Measurements from ENCODE around the gene LYZ. TPM values are rescaled to one million over a fixed set of nuclear protein-coding genes. Genes with fewer than 3 reads are reported as not detected.

Gene LYZ
- total RNA-seq, 4 donors from 2014 or later, result 2.5 to 18.7 (median 6.1) TPM

GRCh38 chr12:69342421-69342820, 5.8 kb upstream of the LYZ start:
- no peak for DNase-seq (ENCODE audit: low spot score in 2 of 2)
- TF ChIP-seq POLR2AphosphoS5 (IDR thresholded peaks at IDR 0.05), result no peak
- TF ChIP-seq EP300 (IDR thresholded peaks at IDR 0.05), result no peak
- TF ChIP-seq, protein P1, sequence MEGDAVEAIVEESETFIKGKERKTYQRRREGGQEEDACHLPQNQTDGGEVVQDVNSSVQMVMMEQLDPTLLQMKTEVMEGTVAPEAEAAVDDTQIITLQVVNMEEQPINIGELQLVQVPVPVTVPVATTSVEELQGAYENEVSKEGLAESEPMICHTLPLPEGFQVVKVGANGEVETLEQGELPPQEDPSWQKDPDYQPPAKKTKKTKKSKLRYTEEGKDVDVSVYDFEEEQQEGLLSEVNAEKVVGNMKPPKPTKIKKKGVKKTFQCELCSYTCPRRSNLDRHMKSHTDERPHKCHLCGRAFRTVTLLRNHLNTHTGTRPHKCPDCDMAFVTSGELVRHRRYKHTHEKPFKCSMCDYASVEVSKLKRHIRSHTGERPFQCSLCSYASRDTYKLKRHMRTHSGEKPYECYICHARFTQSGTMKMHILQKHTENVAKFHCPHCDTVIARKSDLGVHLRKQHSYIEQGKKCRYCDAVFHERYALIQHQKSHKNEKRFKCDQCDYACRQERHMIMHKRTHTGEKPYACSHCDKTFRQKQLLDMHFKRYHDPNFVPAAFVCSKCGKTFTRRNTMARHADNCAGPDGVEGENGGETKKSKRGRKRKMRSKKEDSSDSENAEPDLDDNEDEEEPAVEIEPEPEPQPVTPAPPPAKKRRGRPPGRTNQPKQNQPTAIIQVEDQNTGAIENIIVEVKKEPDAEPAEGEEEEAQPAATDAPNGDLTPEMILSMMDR (IDR thresholded peaks at IDR 0.05), result no peak
- no peak for TF ChIP-seq POLR2A (IDR thresholded peaks at IDR 0.05)
- no peaks in the 10 kb centered on the region for H3K27me3 ChIP-seq
- no peak overlapping the region for H3K27ac ChIP-seq
- 85% methylated on average over 1 of the region's 2 CpGs for WGBS
- no peaks in the 10 kb centered on the region for H3K4me1 ChIP-seq
- no peaks in the 10 kb centered on the region for H3K36me3 ChIP-seq
- H3K4me3 ChIP-seq, result no peak overlapping the region
- no peaks in the 10 kb centered on the region for H3K9me3 ChIP-seq

GRCh38 chr12:69343357-69343756, 4.8 kb upstream of the LYZ start:
- Histone ChIP-seq H3K27ac (no peak overlapping the region), H3K4me3 (no peak overlapping the region), H3K27me3 (no peaks in the 10 kb centered on the region), H3K9me3 (no peaks in the 10 kb centered on the region), H3K4me1 (no peaks in the 10 kb centered on the region), H3K36me3 (no peaks in the 10 kb centered on the region)
- WGBS, result 69% methylated on average over 3 of the region's 3 CpGs
- no peak for DNase-seq (ENCODE audit: low spot score in 2 of 2)
- TF ChIP-seq POLR2A (IDR thresholded peaks at IDR 0.05) (no peak), POLR2AphosphoS5 (IDR thresholded peaks at IDR 0.05) (no peak), EP300 (IDR thresholded peaks at IDR 0.05) (no peak)
- TF ChIP-seq, protein P1 (IDR thresholded peaks at IDR 0.05), result no peak

DNA sequence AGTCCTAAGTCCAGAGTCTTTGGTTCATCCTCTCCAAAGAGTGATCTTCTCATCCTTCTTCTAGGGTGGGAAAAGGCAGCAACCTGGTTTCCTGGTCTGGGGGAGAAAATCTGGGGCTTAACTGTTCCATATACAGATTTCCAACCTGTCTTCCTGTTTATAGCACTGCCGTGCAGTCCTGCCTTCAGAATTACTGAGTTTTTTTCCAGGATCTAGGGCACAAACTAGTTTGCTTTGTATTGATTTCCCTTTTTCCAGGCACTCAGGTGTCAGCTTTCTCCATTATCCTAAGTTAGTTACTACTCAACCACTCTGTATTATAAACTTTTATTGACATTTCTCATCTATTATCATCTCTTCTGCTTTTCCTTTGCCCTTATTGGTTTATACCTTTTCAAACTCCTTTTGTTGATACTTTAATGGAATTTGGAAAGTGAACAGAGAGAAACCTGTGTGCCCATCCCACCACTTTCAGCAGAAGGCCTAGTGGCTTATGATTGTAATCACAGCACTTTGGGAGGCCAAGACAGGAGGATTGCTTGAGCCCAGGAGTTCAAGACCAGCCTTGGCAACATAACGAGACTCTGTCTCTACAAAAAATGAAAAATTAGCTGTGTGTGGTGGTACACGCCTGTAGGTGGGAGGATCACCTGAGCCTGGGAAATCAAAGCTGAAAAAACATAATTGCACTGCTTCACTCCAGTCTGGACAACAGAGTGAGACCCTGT, 4.1 kb upstream of the LYZ start:
- no peaks in the 10 kb centered on the region for H3K9me3 ChIP-seq
- H3K36me3 ChIP-seq, result no peaks in the 10 kb centered on the region
- TF ChIP-seq EP300 (IDR thresholded peaks at IDR 0.05) (no peak), POLR2A (IDR thresholded peaks at IDR 0.05) (no peak), POLR2AphosphoS5 (IDR thresholded peaks at IDR 0.05) (no peak)
- TF ChIP-seq, protein P1 (IDR thresholded peaks at IDR 0.05), result no peak
- no peak for DNase-seq (ENCODE audit: low spot score in 2 of 2)
- no peaks in the 10 kb centered on the region for H3K27me3 ChIP-seq
- H3K4me1 ChIP-seq, result no peaks in the 10 kb centered on the region
- WGBS, result 37% methylated on average over 3 of the region's 3 CpGs
- no peak overlapping the region for H3K27ac ChIP-seq
- no peak overlapping the region for H3K4me3 ChIP-seq

DNA sequence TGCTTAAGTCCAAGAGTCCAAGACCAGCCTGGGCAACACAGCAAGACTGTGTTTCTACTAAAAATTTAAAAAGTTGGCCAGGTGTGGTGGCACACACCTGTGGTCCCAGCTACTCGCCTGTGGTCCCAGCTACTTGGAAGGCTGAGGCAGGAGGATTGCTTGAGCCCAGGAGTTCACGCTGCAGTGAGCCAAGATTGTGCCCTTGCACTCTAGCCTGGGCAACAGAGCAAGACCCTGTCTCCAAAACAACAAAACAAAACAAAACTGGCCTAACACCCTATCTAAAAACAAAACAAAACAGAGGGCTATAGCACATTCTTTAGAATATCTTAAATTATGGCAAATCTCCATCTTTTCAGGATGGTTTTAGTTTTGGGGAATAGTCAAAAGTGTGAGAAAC, 3.1 kb upstream of the LYZ start:
- Histone ChIP-seq H3K27me3 (no peaks in the 10 kb centered on the region), H3K9me3 (no peaks in the 10 kb centered on the region), H3K36me3 (no peaks in the 10 kb centered on the region), H3K4me1 (no peaks in the 10 kb centered on the region), H3K27ac (no peak overlapping the region), H3K4me3 (no peak overlapping the region)
- DNase-seq (ENCODE audit: low spot score in 2 of 2), result no peak
- no peak for TF ChIP-seq POLR2AphosphoS5 (IDR thresholded peaks at IDR 0.05)
- TF ChIP-seq EP300 (IDR thresholded peaks at IDR 0.05), result no peak
- TF ChIP-seq, protein P1 (IDR thresholded peaks at IDR 0.05), result no peak
- TF ChIP-seq POLR2A (IDR thresholded peaks at IDR 0.05), result no peak
- 100% methylated on average over 2 of the region's 2 CpGs for WGBS

GRCh38 chr12:69345742-69346141, 2.4 kb upstream of the LYZ start:
- Histone ChIP-seq H3K36me3 (no peaks in the 10 kb centered on the region), H3K4me1 (no peaks in the 10 kb centered on the region), H3K27me3 (no peaks in the 10 kb centered on the region), H3K9me3 (no peaks in the 10 kb centered on the region), H3K27ac (no peak overlapping the region), H3K4me3 (no peak overlapping the region)
- no peak for DNase-seq (ENCODE audit: low spot score in 2 of 2)
- TF ChIP-seq, protein P1 (IDR thresholded peaks at IDR 0.05), result no peak
- TF ChIP-seq EP300 (IDR thresholded peaks at IDR 0.05) (no peak), POLR2A (IDR thresholded peaks at IDR 0.05) (no peak), POLR2AphosphoS5 (IDR thresholded peaks at IDR 0.05) (no peak)
- WGBS, result 89% methylated on average over 1 of the region's 1 CpG

All from suprapubic skin (tissue), 4 donors.